ENCODE measurements around the gene IFT57. TPM values are rescaled to one million over a fixed set of nuclear protein-coding genes. Genes with fewer than 3 reads are reported as not detected.

IFT57 gene
- total and polyA plus RNA-seq, 2 experiments from 2014 or later, result 28.6 to 49.0 TPM

- TF ChIP-seq, protein P1, sequence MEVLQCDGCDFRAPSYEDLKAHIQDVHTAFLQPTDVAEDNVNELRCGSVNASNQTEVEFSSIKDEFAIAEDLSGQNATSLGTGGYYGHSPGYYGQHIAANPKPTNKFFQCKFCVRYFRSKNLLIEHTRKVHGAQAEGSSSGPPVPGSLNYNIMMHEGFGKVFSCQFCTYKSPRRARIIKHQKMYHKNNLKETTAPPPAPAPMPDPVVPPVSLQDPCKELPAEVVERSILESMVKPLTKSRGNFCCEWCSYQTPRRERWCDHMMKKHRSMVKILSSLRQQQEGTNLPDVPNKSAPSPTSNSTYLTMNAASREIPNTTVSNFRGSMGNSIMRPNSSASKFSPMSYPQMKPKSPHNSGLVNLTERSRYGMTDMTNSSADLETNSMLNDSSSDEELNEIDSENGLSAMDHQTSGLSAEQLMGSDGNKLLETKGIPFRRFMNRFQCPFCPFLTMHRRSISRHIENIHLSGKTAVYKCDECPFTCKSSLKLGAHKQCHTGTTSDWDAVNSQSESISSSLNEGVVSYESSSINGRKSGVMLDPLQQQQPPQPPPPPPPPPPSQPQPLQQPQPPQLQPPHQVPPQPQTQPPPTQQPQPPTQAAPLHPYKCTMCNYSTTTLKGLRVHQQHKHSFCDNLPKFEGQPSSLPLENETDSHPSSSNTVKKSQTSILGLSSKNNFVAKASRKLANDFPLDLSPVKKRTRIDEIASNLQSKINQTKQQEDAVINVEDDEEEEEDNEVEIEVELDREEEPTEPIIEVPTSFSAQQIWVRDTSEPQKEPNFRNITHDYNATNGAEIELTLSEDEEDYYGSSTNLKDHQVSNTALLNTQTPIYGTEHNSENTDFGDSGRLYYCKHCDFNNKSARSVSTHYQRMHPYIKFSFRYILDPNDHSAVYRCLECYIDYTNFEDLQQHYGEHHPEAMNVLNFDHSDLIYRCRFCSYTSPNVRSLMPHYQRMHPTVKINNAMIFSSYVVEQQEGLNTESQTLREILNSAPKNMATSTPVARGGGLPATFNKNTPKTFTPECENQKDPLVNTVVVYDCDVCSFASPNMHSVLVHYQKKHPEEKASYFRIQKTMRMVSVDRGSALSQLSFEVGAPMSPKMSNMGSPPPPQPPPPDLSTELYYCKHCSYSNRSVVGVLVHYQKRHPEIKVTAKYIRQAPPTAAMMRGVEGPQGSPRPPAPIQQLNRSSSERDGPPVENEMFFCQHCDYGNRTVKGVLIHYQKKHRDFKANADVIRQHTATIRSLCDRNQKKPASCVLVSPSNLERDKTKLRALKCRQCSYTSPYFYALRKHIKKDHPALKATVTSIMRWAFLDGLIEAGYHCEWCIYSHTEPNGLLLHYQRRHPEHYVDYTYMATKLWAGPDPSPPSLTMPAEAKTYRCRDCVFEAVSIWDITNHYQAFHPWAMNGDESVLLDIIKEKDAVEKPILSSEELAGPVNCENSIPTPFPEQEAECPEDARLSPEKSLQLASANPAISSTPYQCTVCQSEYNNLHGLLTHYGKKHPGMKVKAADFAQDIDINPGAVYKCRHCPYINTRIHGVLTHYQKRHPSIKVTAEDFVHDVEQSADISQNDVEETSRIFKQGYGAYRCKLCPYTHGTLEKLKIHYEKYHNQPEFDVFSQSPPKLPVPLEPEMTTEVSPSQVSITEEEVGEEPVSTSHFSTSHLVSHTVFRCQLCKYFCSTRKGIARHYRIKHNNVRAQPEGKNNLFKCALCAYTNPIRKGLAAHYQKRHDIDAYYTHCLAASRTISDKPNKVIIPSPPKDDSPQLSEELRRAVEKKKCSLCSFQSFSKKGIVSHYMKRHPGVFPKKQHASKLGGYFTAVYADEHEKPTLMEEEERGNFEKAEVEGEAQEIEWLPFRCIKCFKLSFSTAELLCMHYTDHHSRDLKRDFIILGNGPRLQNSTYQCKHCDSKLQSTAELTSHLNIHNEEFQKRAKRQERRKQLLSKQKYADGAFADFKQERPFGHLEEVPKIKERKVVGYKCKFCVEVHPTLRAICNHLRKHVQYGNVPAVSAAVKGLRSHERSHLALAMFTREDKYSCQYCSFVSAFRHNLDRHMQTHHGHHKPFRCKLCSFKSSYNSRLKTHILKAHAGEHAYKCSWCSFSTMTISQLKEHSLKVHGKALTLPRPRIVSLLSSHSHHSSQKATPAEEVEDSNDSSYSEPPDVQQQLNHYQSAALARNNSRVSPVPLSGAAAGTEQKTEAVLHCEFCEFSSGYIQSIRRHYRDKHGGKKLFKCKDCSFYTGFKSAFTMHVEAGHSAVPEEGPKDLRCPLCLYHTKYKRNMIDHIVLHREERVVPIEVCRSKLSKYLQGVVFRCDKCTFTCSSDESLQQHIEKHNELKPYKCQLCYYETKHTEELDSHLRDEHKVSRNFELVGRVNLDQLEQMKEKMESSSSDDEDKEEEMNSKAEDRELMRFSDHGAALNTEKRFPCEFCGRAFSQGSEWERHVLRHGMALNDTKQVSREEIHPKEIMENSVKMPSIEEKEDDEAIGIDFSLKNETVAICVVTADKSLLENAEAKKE (CRISPR knock-in tag; IDR thresholded peaks at IDR 0.05), result no peak
- TF ChIP-seq ZNF114 (CRISPR knock-in tag; IDR thresholded peaks at IDR 0.05) (no peak), NANOG (IDR thresholded peaks at IDR 0.05; ENCODE audit: borderline replicate concordance) (no peak), EZH2 (IDR thresholded peaks at IDR 0.05; ENCODE audit: low read depth, unreplicated experiment) (no peak), JUNB (IDR thresholded peaks at IDR 0.05; ENCODE audit: unreplicated experiment) (no peak), ZNF331 (CRISPR knock-in tag; IDR thresholded peaks at IDR 0.05; ENCODE audit: low read depth) (no peak), POLR2AphosphoS5 (IDR thresholded peaks at IDR 0.05; ENCODE audit: low read depth) (no peak), EZH2phosphoT487 (IDR thresholded peaks at IDR 0.05; ENCODE audit: unreplicated experiment) (no peak)
- TF ChIP-seq, protein P2, sequence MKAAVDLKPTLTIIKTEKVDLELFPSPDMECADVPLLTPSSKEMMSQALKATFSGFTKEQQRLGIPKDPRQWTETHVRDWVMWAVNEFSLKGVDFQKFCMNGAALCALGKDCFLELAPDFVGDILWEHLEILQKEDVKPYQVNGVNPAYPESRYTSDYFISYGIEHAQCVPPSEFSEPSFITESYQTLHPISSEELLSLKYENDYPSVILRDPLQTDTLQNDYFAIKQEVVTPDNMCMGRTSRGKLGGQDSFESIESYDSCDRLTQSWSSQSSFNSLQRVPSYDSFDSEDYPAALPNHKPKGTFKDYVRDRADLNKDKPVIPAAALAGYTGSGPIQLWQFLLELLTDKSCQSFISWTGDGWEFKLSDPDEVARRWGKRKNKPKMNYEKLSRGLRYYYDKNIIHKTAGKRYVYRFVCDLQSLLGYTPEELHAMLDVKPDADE (IDR thresholded peaks at IDR 0.05), result no peak
These were observed 20.6 kb upstream of the IFT57 start (continued) for GRCh38 chr3:108242776-108243175.

- no peak overlapping the region for H3K4me2 ChIP-seq
- H3K36me3 Mint-ChIP-seq (ENCODE audit: low read depth), result peaks cover 14% of the 10 kb centered on the region; the same call in 2 of the 3 replicates
- H4K20me1 ChIP-seq (replicated peaks; ENCODE audit: insufficient read depth), result no peaks in the 10 kb centered on the region
- peaks cover 4% of the 10 kb centered on the region; the same call in 1 of the 2 replicates for H3K9me2 ChIP-seq (ENCODE audit: insufficient read depth)
- peaks cover 19% of the 10 kb centered on the region for H3K9me3 Mint-ChIP-seq
- no peaks in the 10 kb centered on the region for H3K36me3 ChIP-seq (ENCODE audit: insufficient read depth)
- ATAC-seq, result no peak
- no peaks in the 10 kb centered on the region for H3K27me3 ChIP-seq (ENCODE audit: insufficient read depth)
- H3K27ac ChIP-seq (ENCODE audit: low read depth), result no peak overlapping the region
- H3K4me1 Mint-ChIP-seq, result peaks cover 2% of the 10 kb centered on the region; the same call in 1 of the 3 replicates
- no peak overlapping the region for H3K4me3 ChIP-seq
- no peaks in the 10 kb centered on the region for H3K79me2 ChIP-seq (replicated peaks; ENCODE audit: insufficient read depth)
- no peak overlapping the region for H3K4me3 Mint-ChIP-seq
- no peak overlapping the region for H2AFZ ChIP-seq
- no peaks in the 10 kb centered on the region for H3K27me3 Mint-ChIP-seq (ENCODE audit: insufficient read depth, low read depth, poor library complexity)
- no peaks in the 10 kb centered on the region for H3F3A ChIP-seq (replicated peaks; ENCODE audit: low read depth)
- H3K27ac Mint-ChIP-seq, result no peak overlapping the region
- H3K4me1 ChIP-seq (ENCODE audit: insufficient read depth), result no peaks in the 10 kb centered on the region
- DNase-seq (ENCODE audit: low spot score), result no peak
- TF ChIP-seq, protein P3, sequence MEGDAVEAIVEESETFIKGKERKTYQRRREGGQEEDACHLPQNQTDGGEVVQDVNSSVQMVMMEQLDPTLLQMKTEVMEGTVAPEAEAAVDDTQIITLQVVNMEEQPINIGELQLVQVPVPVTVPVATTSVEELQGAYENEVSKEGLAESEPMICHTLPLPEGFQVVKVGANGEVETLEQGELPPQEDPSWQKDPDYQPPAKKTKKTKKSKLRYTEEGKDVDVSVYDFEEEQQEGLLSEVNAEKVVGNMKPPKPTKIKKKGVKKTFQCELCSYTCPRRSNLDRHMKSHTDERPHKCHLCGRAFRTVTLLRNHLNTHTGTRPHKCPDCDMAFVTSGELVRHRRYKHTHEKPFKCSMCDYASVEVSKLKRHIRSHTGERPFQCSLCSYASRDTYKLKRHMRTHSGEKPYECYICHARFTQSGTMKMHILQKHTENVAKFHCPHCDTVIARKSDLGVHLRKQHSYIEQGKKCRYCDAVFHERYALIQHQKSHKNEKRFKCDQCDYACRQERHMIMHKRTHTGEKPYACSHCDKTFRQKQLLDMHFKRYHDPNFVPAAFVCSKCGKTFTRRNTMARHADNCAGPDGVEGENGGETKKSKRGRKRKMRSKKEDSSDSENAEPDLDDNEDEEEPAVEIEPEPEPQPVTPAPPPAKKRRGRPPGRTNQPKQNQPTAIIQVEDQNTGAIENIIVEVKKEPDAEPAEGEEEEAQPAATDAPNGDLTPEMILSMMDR (conservative IDR thresholded peaks at IDR 0.05; ENCODE audit: low read depth in 2 of 2), result no peak
- TF ChIP-seq, protein P4, sequence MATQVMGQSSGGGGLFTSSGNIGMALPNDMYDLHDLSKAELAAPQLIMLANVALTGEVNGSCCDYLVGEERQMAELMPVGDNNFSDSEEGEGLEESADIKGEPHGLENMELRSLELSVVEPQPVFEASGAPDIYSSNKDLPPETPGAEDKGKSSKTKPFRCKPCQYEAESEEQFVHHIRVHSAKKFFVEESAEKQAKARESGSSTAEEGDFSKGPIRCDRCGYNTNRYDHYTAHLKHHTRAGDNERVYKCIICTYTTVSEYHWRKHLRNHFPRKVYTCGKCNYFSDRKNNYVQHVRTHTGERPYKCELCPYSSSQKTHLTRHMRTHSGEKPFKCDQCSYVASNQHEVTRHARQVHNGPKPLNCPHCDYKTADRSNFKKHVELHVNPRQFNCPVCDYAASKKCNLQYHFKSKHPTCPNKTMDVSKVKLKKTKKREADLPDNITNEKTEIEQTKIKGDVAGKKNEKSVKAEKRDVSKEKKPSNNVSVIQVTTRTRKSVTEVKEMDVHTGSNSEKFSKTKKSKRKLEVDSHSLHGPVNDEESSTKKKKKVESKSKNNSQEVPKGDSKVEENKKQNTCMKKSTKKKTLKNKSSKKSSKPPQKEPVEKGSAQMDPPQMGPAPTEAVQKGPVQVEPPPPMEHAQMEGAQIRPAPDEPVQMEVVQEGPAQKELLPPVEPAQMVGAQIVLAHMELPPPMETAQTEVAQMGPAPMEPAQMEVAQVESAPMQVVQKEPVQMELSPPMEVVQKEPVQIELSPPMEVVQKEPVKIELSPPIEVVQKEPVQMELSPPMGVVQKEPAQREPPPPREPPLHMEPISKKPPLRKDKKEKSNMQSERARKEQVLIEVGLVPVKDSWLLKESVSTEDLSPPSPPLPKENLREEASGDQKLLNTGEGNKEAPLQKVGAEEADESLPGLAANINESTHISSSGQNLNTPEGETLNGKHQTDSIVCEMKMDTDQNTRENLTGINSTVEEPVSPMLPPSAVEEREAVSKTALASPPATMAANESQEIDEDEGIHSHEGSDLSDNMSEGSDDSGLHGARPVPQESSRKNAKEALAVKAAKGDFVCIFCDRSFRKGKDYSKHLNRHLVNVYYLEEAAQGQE (IDR thresholded peaks at IDR 0.05; ENCODE audit: unreplicated experiment), result no peak
- TF ChIP-seq, protein P2 (IDR thresholded peaks at IDR 0.05), result no peak
- no peak for TF ChIP-seq NANOG (IDR thresholded peaks at IDR 0.05; ENCODE audit: borderline replicate concordance)
- TF ChIP-seq POLR2AphosphoS5 (IDR thresholded peaks at IDR 0.05; ENCODE audit: low read depth), result no peak
These were observed 19.5 kb upstream of the IFT57 start for GRCh38 chr3:108241721-108242120.

Measured in GM23338 (cell line).